Transverse colon (tissue), 4 donors: Measurements from ENCODE around the gene RBM20. TPM values are rescaled to one million over a fixed set of nuclear protein-coding genes. Genes with fewer than 3 reads are reported as not detected.

Experiments used
- DNase-seq: peaks from one replicate; pipeline ENCODE4 v3.0.0-alpha.2; 2019
- H3K27ac ChIP-seq, 4 donors: fragments of 200-600 bp; sonication (generic); 2 replicates each; pipeline ENCODE4 v1.5.1; 2016 to 2018; ENCODE audit warnings: inconsistent platforms in 4 of 4
- H3K27me3 ChIP-seq: fragments of 200-600 bp; sonication (generic); 2 replicates; pipeline ENCODE4 v1.5.1; 2017; ENCODE audit warnings: inconsistent platforms
- H3K36me3 ChIP-seq, 4 donors: fragments of 200-600 bp; sonication (generic); 2 replicates each; pipeline ENCODE4 v1.5.1; 2017 to 2019; ENCODE audit warnings: inconsistent platforms in 4 of 4
- H3K4me1 ChIP-seq, 4 donors: fragments of 200-600 bp; sonication (generic); 2 replicates each; pipeline ENCODE4 v1.5.1; 2017 to 2020; ENCODE audit warnings: inconsistent platforms in 4 of 4
- H3K4me3 ChIP-seq, 4 donors: fragments of 200-600 bp; sonication (generic); 1 replicate in 1 of 4; 2 replicates in 3 of 4; pipeline versions ENCODE4 v1.5.1 to v1.6.1; 2017 to 2019; ENCODE audit warnings: inconsistent platforms in 4 of 4
- H3K9me3 ChIP-seq, 2 donors: fragments of 200-600 bp; sonication (generic); 2 replicates each; pipeline ENCODE4 v1.5.1; 2017 to 2019; ENCODE audit warnings: inconsistent platforms in 2 of 2
- CTCF ChIP-seq, 5 experiments: fragments of 200-600 bp in 3 of 5; fragments of 450-650 bp in 2 of 5; sonication (generic) in 3 of 5; IDR thresholded peaks; 1 replicate in 2 of 5; 2 replicates in 3 of 5; pipeline ENCODE4 v1.5.1; 2016 to 2017; ENCODE audit warnings: antibody characterized with exemption in 5 of 5, inconsistent platforms in 3 of 5, mild to moderate bottlenecking in 2 of 5, moderate library complexity in 1 of 5
- EP300 ChIP-seq: sonication (generic); formaldehyde crosslinking; IDR thresholded peaks from one replicate; pipeline ENCODE4 v1.6.1; 2017; ENCODE audit warnings: antibody characterized with exemption, low read depth
- POLR2A ChIP-seq: fragments of 450-650 bp; IDR thresholded peaks from one replicate; pipeline ENCODE4 v1.6.1; 2016; ENCODE audit warnings: antibody characterized with exemption, mild to moderate bottlenecking, moderate library complexity
- POLR2AphosphoS5 ChIP-seq, 3 donors: sonication (generic); formaldehyde crosslinking; IDR thresholded peaks; one replicate each; pipeline ENCODE4 v1.6.1; 2016; ENCODE audit warnings: antibody characterized with exemption in 3 of 3
- WGBS, 2 donors: methylation state at CpG; one replicate each; pipeline ENCODE4 v1.1.5; 2018; ENCODE audit warnings: low coverage in 1 of 2; 5-methylcytosine and 5-hydroxymethylcytosine counted together
- in situ Hi-C, 4 donors: fragments of 200-750 bp; cut with MboI; loops; one replicate each; pipeline versions ENCODE4 v1.15.0 to v1.15.1; 2017; ENCODE audit warnings: low sequenced_read_pairs in 3 of 4, low pct_ligation_motif_present in 1 of 4, low pct_unique_long_range_greater_than_20kb in 1 of 4
- intact Hi-C: fragments of 100-400 bp; cut with DNase I; formaldehyde crosslinking; loops from one replicate; pipeline ENCODE4 v1.15.1; 2023; ENCODE audit warnings: low total_unique reads
- total RNA-seq, 4 donors: library from RNA; depleted of rRNA; stranded (reverse); fragments of >200 nt; gene quantifications; one replicate each; pipeline ENCODE4 v1.1.0, GENCODE V29; 2016

RBM20 gene
- total RNA-seq, 4 donors from 2014 or later, result 1.2 to 10.5 (median 2.9) TPM

GRCh38 chr10:110817614-110818013, 173.5 kb downstream of the RBM20 start:
- H3K27me3 ChIP-seq, result no peaks in the 10 kb centered on the region
- intact Hi-C loops, result no loop called here
- peak overlapping the region in 2 of 4 donors; percentile 31 to 87 for H3K27ac ChIP-seq
- 49 to 75% methylated on average over 4 of the region's 4 CpGs for WGBS, 2 donors
- TF ChIP-seq POLR2A (no peak), POLR2AphosphoS5 (IDR thresholded peaks at IDR 0.05) (no peak), CTCF (IDR thresholded peaks at IDR 0.05) (no peak), EP300 (no peak)
- no peak overlapping the region for H3K4me3 ChIP-seq
- peaks cover 27 to 50% (median 43%) of the 10 kb centered on the region in 4 donors for H3K4me1 ChIP-seq
- DNase-seq, result no peak
- no peaks in the 10 kb centered on the region for H3K9me3 ChIP-seq
- in situ Hi-C loops, result no loop called here
- H3K36me3 ChIP-seq, result no peaks in the 10 kb centered on the region

DNA sequence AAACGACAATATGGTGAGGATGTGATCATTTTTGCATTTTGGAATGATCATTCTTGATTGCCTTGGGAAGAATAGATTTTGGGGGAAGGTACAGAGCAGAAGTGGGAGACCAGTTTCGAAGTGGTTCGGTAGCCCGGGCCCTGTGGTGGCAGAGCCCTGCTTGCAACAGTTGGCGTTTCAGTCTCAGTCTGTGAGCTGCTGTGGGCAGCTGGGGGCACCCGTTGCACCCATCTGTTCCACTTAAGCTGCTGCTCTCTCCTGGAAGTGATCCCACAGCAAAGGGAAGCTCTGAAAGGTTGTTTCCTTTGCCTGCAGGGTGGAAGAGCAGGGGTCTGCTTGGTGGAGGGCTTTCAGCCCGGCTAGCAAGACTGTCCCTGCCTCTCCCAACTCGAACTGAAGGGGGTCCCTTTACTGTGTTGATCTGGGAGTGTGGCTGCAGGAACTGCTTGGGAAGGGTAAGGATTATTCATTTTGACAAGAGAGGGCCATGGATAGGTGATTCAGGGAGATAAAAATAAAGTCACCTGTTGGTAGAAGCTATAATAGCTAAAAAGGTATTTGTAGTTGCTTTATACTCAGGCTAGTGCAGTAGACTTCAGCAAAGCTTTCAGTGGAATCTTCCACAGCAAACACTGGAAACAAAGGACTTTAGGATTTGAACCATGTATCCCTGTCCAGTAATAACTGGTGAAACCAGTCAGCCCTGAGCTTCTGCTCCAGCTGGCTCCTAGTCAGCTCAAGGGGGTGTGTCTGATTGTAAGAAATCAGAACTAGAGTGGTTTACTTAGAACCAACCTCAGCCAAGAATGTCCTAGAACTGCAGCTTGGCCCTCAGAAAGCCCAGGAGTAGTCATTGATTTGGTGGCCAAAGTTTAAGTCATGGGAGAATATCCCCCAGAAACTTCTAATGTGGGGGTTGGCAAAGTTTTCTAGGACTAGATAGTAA, 174.4 kb downstream of the RBM20 start:
- Histone ChIP-seq H3K27me3 (no peaks in the 10 kb centered on the region), H3K4me1 (peaks cover 37 to 57% (median 49%) of the 10 kb centered on the region in 4 donors), H3K4me3 (no peak overlapping the region), H3K9me3 (no peaks in the 10 kb centered on the region), H3K36me3 (no peaks in the 10 kb centered on the region), H3K27ac (peak overlapping the region; percentile 80 to 87 (median 83))
- peak; percentile 80 for DNase-seq
- in situ Hi-C loops, result no loop called here
- WGBS, 2 donors, result 75 to 80% methylated on average over 2 to 8 of the region's 8 CpGs
- TF ChIP-seq POLR2A (no peak), CTCF (IDR thresholded peaks at IDR 0.05) (no peak), POLR2AphosphoS5 (IDR thresholded peaks at IDR 0.05) (peak in 1 of 3 donors; percentile 67)
- intact Hi-C loops, result no loop called here

GRCh38 chr10:110820321-110820814, 176.2 kb downstream of the RBM20 start:
- in situ Hi-C loops (no loop called here), intact Hi-C loops (loop anchor here (10.0 kb wide), 1 partner anchor 54 kb away; the partner anchor contains the start of gene PDCD4)
- Histone ChIP-seq H3K27me3 (no peaks in the 10 kb centered on the region), H3K9me3 (no peaks in the 10 kb centered on the region), H3K27ac (peak overlapping the region; percentile 80 to 87 (median 83)), H3K4me3 (no peak overlapping the region), H3K4me1 (peaks cover 47 to 75% (median 66%) of the 10 kb centered on the region in 4 donors), H3K36me3 (no peaks in the 10 kb centered on the region)
- DNase-seq, result no peak
- TF ChIP-seq EP300, result peak; percentile 24
- peak in 2 of 3 donors; percentile 46 to 63 for TF ChIP-seq POLR2AphosphoS5 (IDR thresholded peaks at IDR 0.05)
- no peak for TF ChIP-seq POLR2A
- TF ChIP-seq CTCF (IDR thresholded peaks at IDR 0.05), result peak in 1 of 5 experiments; percentile 19
- 66% methylated on average over 8 of the region's 8 CpGs; no CpG with 5 or more reads in 1 of the 2 donors for WGBS, 2 donors

GRCh38 chr10:110821508-110821907, 177.4 kb downstream of the RBM20 start:
- H3K36me3 ChIP-seq, result no peaks in the 10 kb centered on the region
- H3K4me3 ChIP-seq, result no peak overlapping the region
- no peaks in the 10 kb centered on the region for H3K27me3 ChIP-seq
- H3K4me1 ChIP-seq, result peaks cover 47 to 77% (median 68%) of the 10 kb centered on the region in 4 donors
- intact Hi-C loops, result loop anchor here (10.0 kb wide), 1 partner anchor 53 kb away; the partner anchor contains the start of gene PDCD4
- in situ Hi-C loops, result no loop called here
- DNase-seq, result no peak
- 87 to 89% methylated on average over 3 to 7 of the region's 7 CpGs for WGBS, 2 donors
- H3K9me3 ChIP-seq, result no peaks in the 10 kb centered on the region
- peak overlapping the region; percentile 80 to 87 (median 83) for H3K27ac ChIP-seq
- TF ChIP-seq POLR2A, result no peak
- no peak for TF ChIP-seq POLR2AphosphoS5 (IDR thresholded peaks at IDR 0.05)
- TF ChIP-seq EP300, result no peak
- TF ChIP-seq CTCF (IDR thresholded peaks at IDR 0.05), result no peak
